BLaER1 treated with 17β-estradiol and CSF1 and Interleukin-3, amounts not matched to agents 10 nM and 100 nM (cell line): ENCODE data around the gene CACNA1D.
"Not testable (repeated sequence)": the region's sequence is repeated elsewhere in the genome, so short reads cannot be mapped to it uniquely, and the experiment has no call there.

Experiments used
- H3K27ac ChIP-seq, 11 experiments: shearing (Covaris generic); formaldehyde crosslinking; 2 replicates each; pipeline ENCODE4 v1.8.1; 2022
- H3K27me3 ChIP-seq, 11 experiments: shearing (Covaris generic); formaldehyde crosslinking; 2 replicates each; pipeline ENCODE4 v1.8.1; 2022
- H3K36me3 ChIP-seq, 11 experiments: shearing (Covaris generic); formaldehyde crosslinking; 2 replicates each; pipeline ENCODE4 v1.8.1; 2022
- H3K4me1 ChIP-seq, 10 experiments: shearing (Covaris generic); formaldehyde crosslinking; 2 replicates each; pipeline ENCODE4 v1.8.1; 2022
- H3K4me2 ChIP-seq, 11 experiments: shearing (Covaris generic); formaldehyde crosslinking; 2 replicates each; pipeline ENCODE4 v1.8.1; 2022
- H3K4me3 ChIP-seq, 10 experiments: shearing (Covaris generic); formaldehyde crosslinking; 2 replicates each; pipeline ENCODE4 v1.8.1; 2022
- H3K9ac ChIP-seq, 11 experiments: shearing (Covaris generic); formaldehyde crosslinking; 2 replicates each; pipeline ENCODE4 v1.8.1; 2022
- H3K9me3 ChIP-seq, 11 experiments: shearing (Covaris generic); formaldehyde crosslinking; replicated peaks in 1 of 11; 2 replicates each; pipeline ENCODE4 v1.8.1; 2022
- H4K20me1 ChIP-seq, 11 experiments: shearing (Covaris generic); formaldehyde crosslinking; 2 replicates each; pipeline ENCODE4 v1.8.1; 2022
- Cebpa-rat ChIP-seq, 11 experiments: shearing (Covaris generic); IDR thresholded peaks; 2 replicates each; pipeline ENCODE4 v1.8.1; 2022

Gene CACNA1D

DNA sequence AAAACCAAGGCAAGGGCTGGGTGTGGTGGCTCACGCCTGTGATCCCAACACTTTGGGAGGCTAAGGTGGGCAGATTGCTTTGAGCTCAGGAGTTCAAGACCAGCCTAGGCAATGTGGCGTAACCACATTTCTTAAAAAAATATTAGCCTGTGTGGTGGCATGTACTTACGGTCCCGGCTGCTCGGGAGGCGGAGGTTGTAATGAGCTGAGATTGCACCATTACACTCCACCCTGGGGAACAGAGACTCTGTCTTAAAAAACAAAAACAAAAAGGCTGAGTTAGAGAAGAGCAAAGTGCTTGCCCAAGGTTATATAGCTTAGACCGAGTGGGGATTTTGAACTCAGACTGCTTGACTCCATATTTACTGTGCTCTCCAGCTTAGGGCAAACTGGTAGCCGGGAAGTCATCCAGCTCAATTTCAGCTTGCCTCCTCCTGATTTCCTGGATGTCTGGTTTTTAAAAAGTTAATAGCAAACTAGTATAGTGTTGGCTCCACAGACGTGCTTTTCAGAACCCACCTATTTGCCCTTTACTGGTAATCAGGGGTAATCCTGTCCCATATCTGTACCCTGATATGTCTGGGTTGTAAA, 138.9 kb downstream of the CACNA1D start:
- Histone ChIP-seq H3K4me1 (peaks cover 0 to 6% (median 0%) of the 10 kb centered on the region in 10 experiments; a peak in 2 of 20 replicates), H3K27me3 (no peaks in the 10 kb centered on the region), H3K9me3 (peaks cover 16 to 30% (median 25%) of the 10 kb centered on the region in 11 experiments), H3K36me3 (no peaks in the 10 kb centered on the region), H3K9ac (no peak overlapping the region), H4K20me1 (no peaks in the 10 kb centered on the region), H3K4me3 (no peak overlapping the region), H3K4me2 (no peak overlapping the region), H3K27ac (no peak overlapping the region)
- TF ChIP-seq Cebpa-rat (IDR thresholded peaks at IDR 0.05): no peak

DNA sequence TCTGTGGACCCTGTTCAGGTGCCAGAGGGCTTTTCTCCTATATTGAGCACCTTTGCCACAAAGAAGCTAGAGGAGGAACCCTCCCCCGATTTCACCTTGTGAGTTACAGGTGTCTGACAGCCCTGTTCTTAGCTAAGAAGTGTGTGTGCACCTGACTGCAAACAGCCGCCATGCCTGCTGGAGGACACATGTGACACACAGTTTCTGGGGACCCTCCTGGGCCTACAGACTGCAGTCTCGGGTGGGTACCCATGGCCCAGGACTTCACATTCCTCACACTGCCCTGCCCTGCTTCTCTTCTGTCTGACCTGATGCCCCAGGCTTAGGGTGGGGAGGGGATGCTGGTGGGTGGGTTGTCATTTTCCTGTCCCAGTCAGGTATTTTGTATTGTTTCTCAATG, 140.6 kb downstream of the CACNA1D start:
- Histone ChIP-seq H3K4me1 (peaks cover 0 to 6% (median 0%) of the 10 kb centered on the region in 10 experiments; a peak in 1 of 20 replicates), H3K27me3 (no peaks in the 10 kb centered on the region), H3K4me2 (no peak overlapping the region), H4K20me1 (no peaks in the 10 kb centered on the region), H3K27ac (no peak overlapping the region), H3K36me3 (no peaks in the 10 kb centered on the region), H3K4me3 (no peak overlapping the region), H3K9ac (no peak overlapping the region), H3K9me3 (peaks cover 16 to 30% (median 25%) of the 10 kb centered on the region in 11 experiments)
- TF ChIP-seq Cebpa-rat (IDR thresholded peaks at IDR 0.05): no peak

- H4K20me1 ChIP-seq, H3K4me3 ChIP-seq, H3K4me1 ChIP-seq, H3K27me3 ChIP-seq, H3K4me2 ChIP-seq, H3K9me3 ChIP-seq, H3K27ac ChIP-seq, H3K9ac ChIP-seq, H3K36me3 ChIP-seq: not testable (repeated sequence)
Measured at GRCh38 chr3:53638806-53639205, 144.4 kb downstream of the CACNA1D start.

DNA sequence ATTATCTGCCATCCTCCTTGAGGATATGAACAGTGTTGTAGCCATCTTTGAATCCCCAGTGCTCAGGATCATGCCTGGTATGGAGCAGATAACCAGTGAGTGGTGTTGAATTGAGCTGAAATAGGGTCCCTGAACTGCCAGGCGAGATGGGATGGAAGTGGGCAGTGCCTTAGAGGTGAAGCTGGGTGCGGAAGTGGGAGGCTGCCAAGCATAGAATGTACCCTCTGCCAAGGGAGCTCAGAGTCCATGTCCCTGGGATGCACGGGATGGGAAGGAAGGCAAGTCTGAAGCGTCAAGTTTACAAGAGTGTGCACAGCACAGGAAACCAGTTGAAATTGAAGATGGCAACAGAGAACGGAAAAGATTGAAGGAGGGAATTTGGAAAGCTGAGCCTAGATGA, 147.0 kb downstream of the CACNA1D start:
- no peaks in the 10 kb centered on the region for H3K9me3 ChIP-seq
- H3K36me3 ChIP-seq: no peaks in the 10 kb centered on the region
- H3K4me1 ChIP-seq: no peaks in the 10 kb centered on the region
- no peak overlapping the region for H3K27ac ChIP-seq
- H3K4me2 ChIP-seq: no peak overlapping the region
- no peak for TF ChIP-seq Cebpa-rat (IDR thresholded peaks at IDR 0.05)
- H4K20me1 ChIP-seq: no peaks in the 10 kb centered on the region
- H3K9ac ChIP-seq: no peak overlapping the region
- H3K4me3 ChIP-seq: no peak overlapping the region
- no peaks in the 10 kb centered on the region for H3K27me3 ChIP-seq

- no peak overlapping the region for H3K4me2 ChIP-seq
- H3K9ac ChIP-seq: no peak overlapping the region
- no peak for TF ChIP-seq Cebpa-rat (IDR thresholded peaks at IDR 0.05)
- no peaks in the 10 kb centered on the region for H3K36me3 ChIP-seq
- no peaks in the 10 kb centered on the region for H3K27me3 ChIP-seq
- H4K20me1 ChIP-seq: no peaks in the 10 kb centered on the region
- H3K27ac ChIP-seq: no peak overlapping the region
- H3K4me1 ChIP-seq: no peaks in the 10 kb centered on the region
- H3K9me3 ChIP-seq: no peaks in the 10 kb centered on the region
- no peak overlapping the region for H3K4me3 ChIP-seq
Measured at GRCh38 chr3:53642211-53642610, 147.8 kb downstream of the CACNA1D start.

- no peak overlapping the region for H3K9ac ChIP-seq
- H3K4me3 ChIP-seq: no peak overlapping the region
- no peak overlapping the region for H3K4me2 ChIP-seq
- no peaks in the 10 kb centered on the region for H4K20me1 ChIP-seq
- no peaks in the 10 kb centered on the region for H3K27me3 ChIP-seq
- no peaks in the 10 kb centered on the region for H3K9me3 ChIP-seq
- no peaks in the 10 kb centered on the region for H3K36me3 ChIP-seq
- no peaks in the 10 kb centered on the region for H3K4me1 ChIP-seq
- H3K27ac ChIP-seq: no peak overlapping the region
- TF ChIP-seq Cebpa-rat (IDR thresholded peaks at IDR 0.05): no peak
Measured at GRCh38 chr3:53643757-53644156, 149.3 kb downstream of the CACNA1D start.

DNA sequence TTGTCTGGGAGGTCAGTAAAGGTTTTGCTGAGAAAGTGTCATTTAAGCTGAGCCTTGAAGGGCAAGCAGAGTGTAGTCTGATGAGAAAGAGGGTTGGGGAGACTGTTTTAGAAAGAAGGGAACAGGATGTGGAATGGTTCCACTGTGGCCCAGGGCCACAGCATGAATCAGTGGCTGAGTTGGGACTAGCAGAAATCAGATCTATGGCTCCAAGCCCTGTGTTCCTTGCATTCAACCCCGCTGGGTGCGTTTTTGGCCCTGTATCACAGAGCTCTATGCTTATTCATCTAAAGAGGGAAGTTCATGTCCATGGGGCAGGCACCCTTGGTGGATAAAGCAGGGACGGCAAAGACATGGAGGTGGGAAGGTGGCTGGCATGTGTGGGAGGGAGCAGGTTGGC, 151.3 kb downstream of the CACNA1D start:
- Histone ChIP-seq H3K9ac (no peak overlapping the region), H4K20me1 (no peaks in the 10 kb centered on the region), H3K4me1 (peaks cover 0 to 13% (median 0%) of the 10 kb centered on the region in 10 experiments; a peak in 2 of 20 replicates), H3K27ac (no peak overlapping the region), H3K36me3 (no peaks in the 10 kb centered on the region), H3K9me3 (no peaks in the 10 kb centered on the region), H3K4me3 (no peak overlapping the region), H3K4me2 (no peak overlapping the region), H3K27me3 (no peaks in the 10 kb centered on the region)
- TF ChIP-seq Cebpa-rat (IDR thresholded peaks at IDR 0.05): no peak

GRCh38 chr3:53646723-53647122, 152.3 kb downstream of the CACNA1D start:
- Histone ChIP-seq H3K27me3 (no peaks in the 10 kb centered on the region), H3K36me3 (no peaks in the 10 kb centered on the region), H3K4me3 (no peak overlapping the region), H4K20me1 (no peaks in the 10 kb centered on the region), H3K4me2 (no peak overlapping the region), H3K27ac (no peak overlapping the region), H3K9ac (no peak overlapping the region), H3K4me1 (peaks cover 0 to 14% (median 0%) of the 10 kb centered on the region in 10 experiments; a peak in 2 of 20 replicates), H3K9me3 (no peaks in the 10 kb centered on the region)
- no peak for TF ChIP-seq Cebpa-rat (IDR thresholded peaks at IDR 0.05)

GRCh38 chr3:53649816-53650215, 155.4 kb downstream of the CACNA1D start:
- Histone ChIP-seq H3K27ac (no peak overlapping the region), H3K9me3 (peaks cover 16 to 29% (median 26%) of the 10 kb centered on the region in 11 experiments), H3K4me3 (no peak overlapping the region), H4K20me1 (no peaks in the 10 kb centered on the region), H3K27me3 (no peaks in the 10 kb centered on the region), H3K4me2 (peak overlapping the region in 1 of 11 experiments; percentile 46; a peak in 2 of 22 replicates), H3K9ac (no peak overlapping the region), H3K4me1 (peaks cover 0 to 14% (median 0%) of the 10 kb centered on the region in 10 experiments; a peak in 2 of 20 replicates), H3K36me3 (no peaks in the 10 kb centered on the region)
- TF ChIP-seq Cebpa-rat (IDR thresholded peaks at IDR 0.05): no peak

- H3K36me3 ChIP-seq: no peaks in the 10 kb centered on the region
- no peak overlapping the region for H3K9ac ChIP-seq
- H3K9me3 ChIP-seq: peaks cover 22 to 34% (median 30%) of the 10 kb centered on the region in 11 experiments
- no peak overlapping the region for H3K27ac ChIP-seq
- H3K27me3 ChIP-seq: no peaks in the 10 kb centered on the region
- no peaks in the 10 kb centered on the region for H4K20me1 ChIP-seq
- H3K4me2 ChIP-seq: 0 out of 22 replicates have a peak overlapping the region, but pooled peaks of 1 of the 11 experiments have one; percentile 14
- no peak for TF ChIP-seq Cebpa-rat (IDR thresholded peaks at IDR 0.05)
- H3K4me3 ChIP-seq: no peak overlapping the region
- peaks cover 0 to 14% (median 0%) of the 10 kb centered on the region in 10 experiments; a peak in 2 of 20 replicates for H3K4me1 ChIP-seq
Measured at GRCh38 chr3:53650424-53650823, 156.0 kb downstream of the CACNA1D start.
